ENCODE data around the gene GABRG3.

Gene GABRG3

GRCh38 chr15:27238707-27239423, 267.9 kb downstream of the GABRG3 start:
- no peak for DNase-seq (ENCODE audit: low read depth, low spot score)

GRCh38 chr15:27241943-27242342, 271.0 kb downstream of the GABRG3 start:
- no peak for DNase-seq (ENCODE audit: low read depth, low spot score)

GRCh38 chr15:27244047-27244446, 273.1 kb downstream of the GABRG3 start:
- no peak for DNase-seq (ENCODE audit: low read depth, low spot score)

GRCh38 chr15:27248251-27248650, 277.3 kb downstream of the GABRG3 start:
- no peak for DNase-seq (ENCODE audit: low read depth, low spot score)

GRCh38 chr15:27249046-27249759, 278.2 kb downstream of the GABRG3 start:
- DNase-seq (ENCODE audit: low read depth, low spot score): no peak

- no peak for DNase-seq (ENCODE audit: low read depth, low spot score)
Observed at GRCh38 chr15:27249760-27250109, 278.8 kb downstream of the GABRG3 start.

GRCh38 chr15:27250223-27250622, 279.2 kb downstream of the GABRG3 start:
- no peak for DNase-seq (ENCODE audit: low read depth, low spot score)

- DNase-seq (ENCODE audit: low read depth, low spot score): no peak
Observed at GRCh38 chr15:27254055-27254454, 283.1 kb downstream of the GABRG3 start.

- no peak for DNase-seq (ENCODE audit: low read depth, low spot score)
Observed at GRCh38 chr15:27254801-27255200, 283.8 kb downstream of the GABRG3 start.

GRCh38 chr15:27256446-27256845, 285.5 kb downstream of the GABRG3 start:
- no peak for DNase-seq (ENCODE audit: low read depth, low spot score)

- no peak for DNase-seq (ENCODE audit: low read depth, low spot score)
Observed at GRCh38 chr15:27258287-27258686, 287.3 kb downstream of the GABRG3 start.

GRCh38 chr15:27260523-27260922, 289.5 kb downstream of the GABRG3 start:
- DNase-seq (ENCODE audit: low read depth, low spot score): no peak

- DNase-seq (ENCODE audit: low read depth, low spot score): no peak
Observed at GRCh38 chr15:27268923-27269322, 297.9 kb downstream of the GABRG3 start.

- DNase-seq (ENCODE audit: low read depth, low spot score): no peak
Observed at GRCh38 chr15:27271258-27271657, 300.3 kb downstream of the GABRG3 start.

GRCh38 chr15:27272427-27272826, 301.4 kb downstream of the GABRG3 start:
- DNase-seq (ENCODE audit: low read depth, low spot score): no peak

GRCh38 chr15:27273506-27273905, 302.5 kb downstream of the GABRG3 start:
- no peak for DNase-seq (ENCODE audit: low read depth, low spot score)

- DNase-seq (ENCODE audit: low read depth, low spot score): no peak
Observed at GRCh38 chr15:27278761-27279160, 307.8 kb downstream of the GABRG3 start.

- DNase-seq (ENCODE audit: low read depth, low spot score): no peak
Observed at GRCh38 chr15:27292641-27293040, 321.7 kb downstream of the GABRG3 start.

GRCh38 chr15:27293607-27294006, 322.6 kb downstream of the GABRG3 start:
- no peak for DNase-seq (ENCODE audit: low read depth, low spot score)

GRCh38 chr15:27317736-27318135, 346.8 kb downstream of the GABRG3 start:
- no peak for DNase-seq (ENCODE audit: low read depth, low spot score)

- no peak for DNase-seq (ENCODE audit: low read depth, low spot score)
Observed at GRCh38 chr15:27323801-27324200, 352.8 kb downstream of the GABRG3 start.

GRCh38 chr15:27324886-27325615, 354.1 kb downstream of the GABRG3 start:
- no peak for DNase-seq (ENCODE audit: low read depth, low spot score)

Data from brain pericyte (primary cell).